HepG2 (cell line): ENCODE data around the gene TOP1. TPM values are rescaled to one million over a fixed set of nuclear protein-coding genes. Genes with fewer than 3 reads are reported as not detected.

Source experiments
- ADNP ChIP-seq: sonication (generic); formaldehyde crosslinking; IDR thresholded peaks from 2 replicates; pipeline ENCODE4 v1.4.0; 2020; ENCODE audit warnings: missing genetic modification reagents
- ARID2 ChIP-seq: sonication (generic); formaldehyde crosslinking; IDR thresholded peaks from 2 replicates; pipeline ENCODE4 v1.8.1; 2022; ENCODE audit warnings: mild to moderate bottlenecking, missing genetic modification reagents, borderline replicate concordance
- ARID3A ChIP-seq: IDR thresholded peaks from 2 replicates; pipeline ENCODE4 v1.6.1; 2012; ENCODE audit warnings: low read depth, low read length, improper control_type of control experiment
- CBX5 ChIP-seq: sonication (generic); formaldehyde crosslinking; IDR thresholded peaks from 2 replicates; pipeline ENCODE4 v1.4.0; 2020; ENCODE audit warnings: missing genetic modification reagents, borderline replicate concordance
- CCAR2 ChIP-seq: fragments of 200-400 bp; formaldehyde crosslinking; optimal IDR thresholded peaks from 2 replicates; pipeline ENCODE3; 2018; ENCODE audit warnings: low read depth, mild to moderate bottlenecking, low read length, moderate library complexity
- HNF4A ChIP-seq: sonication (generic); formaldehyde crosslinking; IDR thresholded peaks from 2 replicates; pipeline ENCODE4 v1.4.0; 2020; ENCODE audit warnings: missing genetic modification reagents
- HNRNPL ChIP-seq: fragments of 200-400 bp; formaldehyde crosslinking; IDR thresholded peaks from 2 replicates; pipeline ENCODE4 v1.6.1; 2017; ENCODE audit warnings: mild to moderate bottlenecking, low read depth, low read length
- IRF9 ChIP-seq: sonication (generic); formaldehyde crosslinking; IDR thresholded peaks from 2 replicates; pipeline ENCODE4 v1.8.0; 2022; ENCODE audit warnings: missing genetic modification reagents, mild to moderate bottlenecking, borderline replicate concordance
- MAFF ChIP-seq: IDR thresholded peaks from 2 replicates; pipeline ENCODE4 v1.6.1; 2011; ENCODE audit warnings: low read depth, low read length, improper control_type of control experiment
- MAFG ChIP-seq: sonication (generic); formaldehyde crosslinking; IDR thresholded peaks from 2 replicates; pipeline ENCODE4 v1.5.1; 2020; ENCODE audit warnings: mild to moderate bottlenecking, missing genetic modification reagents
- MTF1 ChIP-seq: sonication (generic); formaldehyde crosslinking; IDR thresholded peaks from 2 replicates; pipeline ENCODE4 v1.5.0; 2020; ENCODE audit warnings: missing genetic modification reagents
- NFAT5 ChIP-seq: sonication (generic); formaldehyde crosslinking; IDR thresholded peaks from 2 replicates; pipeline ENCODE4 v1.4.0; 2020; ENCODE audit warnings: missing genetic modification reagents
- NR0B2 ChIP-seq: sonication (generic); formaldehyde crosslinking; IDR thresholded peaks from 2 replicates; pipeline ENCODE4 v1.4.0; 2020; ENCODE audit warnings: mild to moderate bottlenecking, missing genetic modification reagents
- PHB2 ChIP-seq: fragments of 450-650 bp; IDR thresholded peaks from 2 replicates; pipeline ENCODE4 v1.6.1; 2018; ENCODE audit not compliant: partially characterized antibody
- PLRG1 ChIP-seq: fragments of 450-650 bp; conservative IDR thresholded peaks from 2 replicates; pipeline ENCODE4 v1.6.1; 2016
- POLR2AphosphoS5 ChIP-seq: IDR thresholded peaks from 2 replicates; pipeline ENCODE4 v1.6.1; 2012; ENCODE audit warnings: low read depth, low read length
- TERF1 ChIP-seq: sonication (generic); formaldehyde crosslinking; IDR thresholded peaks from 2 replicates; pipeline ENCODE4 v1.8.0; 2022; ENCODE audit warnings: mild to moderate bottlenecking, missing genetic modification reagents, moderate library complexity
- WIZ ChIP-seq: sonication (generic); formaldehyde crosslinking; IDR thresholded peaks from 2 replicates; pipeline ENCODE4 v1.5.1; 2020; ENCODE audit warnings: mild to moderate bottlenecking, missing genetic modification reagents
- ZNF30 ChIP-seq: sonication (generic); formaldehyde crosslinking; IDR thresholded peaks from 2 replicates; pipeline ENCODE4 v1.5.0; 2020; ENCODE audit warnings: mild to moderate bottlenecking, missing genetic modification reagents
- ZNF329 ChIP-seq: sonication (generic); formaldehyde crosslinking; IDR thresholded peaks from 2 replicates; pipeline ENCODE4 v1.9.0; 2021; ENCODE audit warnings: low read depth, mild to moderate bottlenecking, missing genetic modification reagents
- ZNF550 ChIP-seq: sonication (generic); formaldehyde crosslinking; IDR thresholded peaks from 2 replicates; pipeline ENCODE4 v1.4.0; 2020; ENCODE audit warnings: mild to moderate bottlenecking, missing genetic modification reagents, borderline replicate concordance
- ZNF780A ChIP-seq: sonication (generic); formaldehyde crosslinking; IDR thresholded peaks from 2 replicates; pipeline ENCODE4 v1.8.0; 2022; ENCODE audit warnings: mild to moderate bottlenecking, missing genetic modification reagents, moderate library complexity
- polyA plus RNA-seq, 8 experiments: library from polyadenylated mRNA; depleted of rRNA in 3 of 8; stranded (reverse) in 7 of 8; unstranded in 1 of 8; fragments of >200 nt; fragmentation: Illumina TruSeq in 4 of 8; extraction: Trizol in 4 of 8; gene quantifications; 2 replicates each; pipeline versions ENCODE4 v1.2.1 to v1.2.3, GENCODE V29; 2011 to 2016; ENCODE audit warnings: low read depth in 4 of 8, missing spikeins in 1 of 8, mixed read lengths in 1 of 8; ENCODE audit not compliant: insufficient read depth in 1 of 8
- total RNA-seq, 5 experiments: library from RNA; depleted of rRNA; stranded (reverse); fragments of >200 nt; fragmentation: Illumina TruSeq; extraction: Trizol; gene quantifications; 2 replicates each; pipeline ENCODE4 v1.2.3, GENCODE V29; 2016; ENCODE audit warnings: low read depth in 1 of 5

The TOP1 gene
- total and polyA plus RNA-seq, 2 of the 13 experiments (the other 11 are each of a cell fraction or from before 2014, with no cell fraction given): 10.2 to 19.4 TPM

GRCh38 chr20:41038878-41039404 is 10.3 kb downstream of the TOP1 start (continued):
- TF ChIP-seq ZNF780A (no peak), HNF4A (peak; percentile 94), IRF9 (CRISPR knock-in tag) (no peak), PHB2 (no peak), NFAT5 (CRISPR knock-in tag) (no peak), ADNP (CRISPR knock-in tag) (no peak), PLRG1 (no peak), HNRNPL (no peak), MAFG (CRISPR knock-in tag) (no peak), POLR2AphosphoS5 (peak; percentile 69), TERF1 (CRISPR knock-in tag) (no peak), CCAR2 (no peak), ARID3A (peak; percentile 96), MTF1 (CRISPR knock-in tag) (no peak; the same call in 1 of the 2 replicates), NR0B2 (no peak), MAFF (no peak), ARID2 (no peak), ZNF329 (CRISPR knock-in tag) (no peak), ZNF550 (CRISPR knock-in tag) (no peak), WIZ (CRISPR knock-in tag) (no peak), CBX5 (CRISPR knock-in tag) (peak; percentile 27; the same call in 1 of the 2 replicates), ZNF30 (CRISPR knock-in tag) (0 out of 2 replicates have a peak, but pooled peaks have one; percentile 65)
